HG02763 (cell line): ENCODE results near the gene TMCC3.
A peak's percentile ranks its signal among the peaks of the same experiment; 100 is the strongest.
"Not testable (repeated sequence)": the region's sequence is repeated elsewhere in the genome, so short reads cannot be mapped to it uniquely, and the experiment has no call there.

Experiments
- ATAC-seq: cut with Tn5 transposase; IDR thresholded peaks from one replicate; pipeline ENCODE4 v1.9.1; 2021; ENCODE audit warnings: mild to moderate bottlenecking, moderate library complexity; ENCODE audit not compliant: unreplicated experiment

Gene TMCC3, protein sequence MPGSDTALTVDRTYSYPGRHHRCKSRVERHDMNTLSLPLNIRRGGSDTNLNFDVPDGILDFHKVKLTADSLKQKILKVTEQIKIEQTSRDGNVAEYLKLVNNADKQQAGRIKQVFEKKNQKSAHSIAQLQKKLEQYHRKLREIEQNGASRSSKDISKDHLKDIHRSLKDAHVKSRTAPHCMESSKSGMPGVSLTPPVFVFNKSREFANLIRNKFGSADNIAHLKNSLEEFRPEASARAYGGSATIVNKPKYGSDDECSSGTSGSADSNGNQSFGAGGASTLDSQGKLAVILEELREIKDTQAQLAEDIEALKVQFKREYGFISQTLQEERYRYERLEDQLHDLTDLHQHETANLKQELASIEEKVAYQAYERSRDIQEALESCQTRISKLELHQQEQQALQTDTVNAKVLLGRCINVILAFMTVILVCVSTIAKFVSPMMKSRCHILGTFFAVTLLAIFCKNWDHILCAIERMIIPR

DNA sequence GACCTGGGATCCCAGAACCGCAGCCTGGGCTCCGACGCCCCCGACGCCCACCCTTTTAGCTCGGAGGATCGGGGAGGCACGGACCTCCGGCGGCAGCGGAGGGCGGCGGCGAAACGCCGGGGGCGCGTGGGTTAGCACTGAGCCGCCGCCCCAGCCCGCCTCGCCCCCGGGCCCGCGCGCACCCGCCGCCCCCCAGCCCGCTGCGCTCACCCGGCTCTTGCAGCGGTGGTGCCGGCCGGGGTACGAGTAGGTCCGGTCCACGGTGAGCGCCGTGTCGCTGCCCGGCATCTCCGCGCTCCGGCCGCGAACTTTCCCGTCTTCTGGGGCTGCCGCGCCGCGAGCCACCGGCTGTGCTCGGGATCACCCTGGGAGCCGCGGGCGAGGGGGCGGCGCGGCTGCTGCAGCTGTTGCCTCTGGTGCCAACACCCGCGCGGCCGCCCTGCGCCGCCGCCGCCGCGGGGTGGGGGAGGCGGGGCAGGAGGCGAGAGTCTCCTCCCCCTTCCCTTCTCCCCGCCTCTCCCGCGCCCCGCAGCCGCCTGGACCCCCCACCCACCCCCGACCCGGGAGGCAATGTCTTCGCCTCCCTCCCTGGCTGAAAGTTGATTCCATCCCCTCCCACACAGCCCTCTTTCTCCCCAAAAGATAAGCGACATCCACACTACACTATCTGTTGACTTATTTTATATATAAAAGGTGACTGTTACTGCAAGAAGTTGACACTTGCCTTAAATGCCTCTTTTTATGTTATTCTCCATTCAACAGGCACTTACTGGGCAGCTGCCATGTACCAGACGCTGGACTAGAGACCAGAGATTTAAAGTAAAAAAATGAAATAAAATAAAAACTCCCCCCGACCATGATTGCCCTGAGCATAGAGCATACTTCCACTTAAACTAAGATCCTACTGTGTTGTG is at the start of gene TMCC3:
Gene TMCC3 (minus strand): TSS at position 415 of the 914 bp plus-strand sequence. CDS start 127 bp downstream, at position 288.
- ATAC-seq = peak; percentile 62

DNA sequence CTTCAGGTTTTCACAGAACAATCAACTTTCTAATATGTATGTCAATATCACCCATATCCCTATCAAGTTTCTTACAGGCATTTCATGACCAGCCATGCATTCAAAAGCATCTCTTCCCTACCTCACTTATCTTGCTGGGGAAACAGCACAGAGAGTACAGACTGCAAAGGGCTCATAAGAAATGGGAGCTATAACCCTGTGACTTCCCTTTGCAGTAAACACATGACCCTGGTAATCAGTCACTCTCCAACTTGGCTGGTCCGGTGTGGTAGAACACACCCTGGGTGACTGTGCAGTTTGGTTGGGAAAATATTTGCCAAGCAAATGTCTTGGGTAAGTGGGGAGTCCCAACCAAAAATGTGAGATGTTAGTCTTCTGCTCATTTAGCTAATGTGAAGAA is 49.4 kb upstream of the TMCC3 start:
- ATAC-seq = no peak

DNA sequence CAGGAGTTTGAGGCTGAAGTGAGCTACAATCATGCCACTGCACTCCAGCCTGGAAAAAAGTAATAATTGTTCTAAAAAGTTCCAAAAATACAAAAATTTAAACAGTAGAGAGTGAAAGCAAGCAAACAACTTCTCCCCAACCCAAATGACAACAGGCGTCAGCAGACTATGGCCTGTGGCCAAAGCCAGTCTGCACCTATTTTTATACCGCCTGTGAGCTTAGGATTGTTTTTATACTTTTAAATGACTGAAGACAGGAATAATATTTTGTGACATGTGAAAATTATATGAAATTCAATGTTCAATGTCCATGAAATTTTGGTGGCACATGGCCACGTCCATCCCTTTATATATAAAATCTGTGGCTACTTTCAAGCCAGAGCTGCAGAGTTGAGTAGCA is 48.2 kb upstream of the TMCC3 start:
- no peak for ATAC-seq

DNA sequence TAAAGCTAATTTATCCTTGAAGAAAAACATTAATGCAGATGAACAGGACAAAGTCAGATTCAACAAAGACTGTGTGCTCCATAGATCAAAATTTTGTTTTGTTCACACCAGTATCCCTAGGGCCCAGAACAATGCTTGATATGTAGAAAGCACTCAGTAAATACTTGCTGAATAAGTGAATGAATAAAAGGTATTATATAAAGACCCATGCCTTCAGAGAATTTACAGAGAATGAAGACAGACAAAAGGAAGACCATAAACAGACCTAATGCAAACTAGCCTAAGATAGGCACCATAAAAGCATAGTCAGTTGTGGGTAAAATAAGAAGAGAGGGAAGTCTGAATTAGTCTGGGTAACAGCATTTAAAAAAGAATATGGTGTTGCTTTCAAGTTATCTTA is 47.3 kb upstream of the TMCC3 start:
- no peak for ATAC-seq

DNA sequence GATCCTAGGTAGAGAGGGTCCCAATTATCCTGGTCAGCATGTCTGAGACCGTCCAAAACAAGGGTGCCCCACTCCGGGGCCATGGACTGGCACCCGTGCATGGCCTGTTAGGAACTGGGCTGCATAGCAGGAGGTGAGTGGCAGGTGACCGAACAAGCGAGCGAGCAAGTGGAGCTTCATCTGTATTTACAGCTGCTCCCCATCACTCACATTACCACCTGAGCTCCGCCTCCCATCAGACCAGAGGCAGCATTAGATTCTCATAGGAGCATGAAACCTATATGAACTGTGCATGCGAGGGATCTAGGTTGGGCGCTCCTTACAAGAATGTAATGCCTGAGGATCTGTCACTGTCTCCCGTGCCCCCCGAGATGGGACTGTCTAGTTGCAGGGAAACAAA is 44.4 kb upstream of the TMCC3 start:
- ATAC-seq = no peak

DNA sequence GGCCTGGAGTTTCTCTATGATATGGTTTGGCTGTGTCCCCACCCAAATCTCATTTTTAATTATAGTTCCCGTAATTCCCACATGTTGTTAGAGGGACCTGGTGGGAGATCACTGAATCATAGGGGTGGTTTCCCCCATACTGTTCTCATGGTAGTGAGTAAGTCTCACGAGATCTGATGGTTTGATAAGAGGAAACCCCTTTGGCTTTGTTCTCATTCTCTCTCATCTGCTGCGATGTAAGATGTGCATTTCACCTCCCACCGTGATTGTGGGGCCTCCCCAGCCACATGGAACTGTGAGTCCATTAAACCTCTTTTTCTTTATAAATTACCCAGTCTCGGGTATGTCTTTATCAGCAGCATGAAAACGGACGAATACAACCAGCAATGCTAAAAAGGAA is 42.5 kb upstream of the TMCC3 start:
- ATAC-seq = not testable (repeated sequence)

DNA sequence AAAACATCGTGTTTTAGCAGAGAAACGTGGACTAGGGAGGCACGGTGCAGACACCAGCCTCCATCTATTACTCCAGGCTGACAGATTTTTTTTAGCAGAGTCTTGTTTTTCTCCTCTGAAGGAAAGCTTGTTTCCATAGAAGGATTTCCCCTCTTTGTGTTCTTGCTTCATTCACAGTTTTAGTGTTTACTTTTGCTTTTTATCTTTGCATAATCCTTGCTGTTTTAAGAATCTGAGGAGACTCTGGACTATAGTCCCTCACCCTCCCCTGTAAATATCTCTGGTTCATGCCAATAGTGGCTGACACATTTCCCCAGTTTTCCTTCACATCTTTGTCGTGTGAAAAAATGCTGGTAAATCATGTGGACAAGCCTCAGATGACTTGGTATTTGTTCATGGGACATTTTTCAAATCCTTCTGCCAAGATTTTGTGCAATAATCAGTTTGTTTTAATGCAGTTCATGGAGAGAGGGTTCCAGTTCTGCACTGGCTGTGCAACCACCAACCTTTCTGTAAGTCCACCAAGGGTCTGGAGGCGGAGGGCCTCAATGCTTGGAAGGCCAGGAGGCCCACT is 39.9 kb upstream of the TMCC3 start:
- no peak for ATAC-seq

DNA sequence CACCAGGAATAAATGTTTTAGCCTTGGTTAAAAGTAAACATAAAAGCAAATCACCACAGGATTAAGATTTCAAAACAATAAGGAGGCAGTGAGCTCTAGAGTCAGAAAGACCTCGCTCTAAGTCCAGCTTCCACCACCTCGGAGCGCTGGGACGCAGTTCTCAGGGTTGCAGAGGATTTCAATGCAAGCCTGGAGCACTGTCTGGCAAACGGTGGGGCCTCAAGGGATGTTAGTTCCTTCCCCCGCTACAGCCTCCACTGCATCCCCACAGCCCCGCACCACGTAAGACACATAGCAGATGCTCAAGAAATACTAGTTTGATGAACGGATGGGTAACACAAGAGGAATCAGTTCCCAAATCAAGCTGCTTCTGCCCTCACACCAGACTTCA is 39.3 kb upstream of the TMCC3 start:
- no peak for ATAC-seq

DNA sequence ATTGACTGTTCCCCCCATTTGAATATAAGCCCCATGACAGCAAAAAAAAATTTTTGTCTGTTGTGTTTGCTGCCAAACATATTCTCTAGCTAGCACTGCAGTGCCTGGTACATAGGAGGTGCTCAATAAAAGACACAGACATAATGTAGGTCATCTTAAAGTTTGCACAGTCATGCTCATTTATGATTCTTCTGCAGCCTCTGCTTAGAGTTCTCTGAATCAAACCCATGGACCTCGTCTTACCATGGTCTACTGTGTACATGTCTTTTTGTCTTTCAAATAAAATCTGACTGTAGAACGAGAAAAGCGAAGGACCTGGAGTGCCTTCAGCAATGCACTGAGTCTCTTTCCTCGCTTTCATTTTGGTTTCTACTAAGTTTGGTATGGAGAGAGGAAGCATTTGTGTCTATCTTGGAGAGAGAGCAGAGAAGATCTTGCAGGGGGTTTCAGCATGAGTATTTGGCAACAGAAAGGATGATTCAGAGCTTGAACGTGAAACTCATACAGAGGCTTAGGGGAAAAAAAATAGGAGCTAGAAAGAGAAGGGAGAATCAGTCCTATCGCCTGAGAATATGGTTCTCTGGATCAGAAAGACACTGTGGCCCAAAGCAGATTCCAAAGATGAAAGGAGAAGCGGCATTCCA is 38.8 kb upstream of the TMCC3 start:
- ATAC-seq = no peak

DNA sequence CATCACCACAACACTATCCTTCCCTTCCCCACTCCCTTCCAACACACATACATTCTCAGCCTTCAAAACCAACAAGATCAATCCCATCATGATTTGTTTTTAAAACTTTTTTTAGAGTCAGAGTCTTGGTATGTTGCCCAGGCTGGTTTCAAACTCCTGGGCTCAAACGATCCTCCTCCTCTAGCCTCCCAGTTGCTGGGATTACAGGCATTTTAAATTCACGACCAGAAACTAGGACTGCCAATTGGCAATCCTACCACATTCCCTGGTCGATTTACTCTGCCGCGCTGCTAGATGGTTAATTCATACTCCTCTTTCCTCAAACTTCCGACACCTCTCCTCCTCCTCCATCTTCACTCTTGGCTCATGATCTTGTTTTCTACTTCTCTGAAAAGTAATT is 37.5 kb upstream of the TMCC3 start:
- ATAC-seq = no peak

DNA sequence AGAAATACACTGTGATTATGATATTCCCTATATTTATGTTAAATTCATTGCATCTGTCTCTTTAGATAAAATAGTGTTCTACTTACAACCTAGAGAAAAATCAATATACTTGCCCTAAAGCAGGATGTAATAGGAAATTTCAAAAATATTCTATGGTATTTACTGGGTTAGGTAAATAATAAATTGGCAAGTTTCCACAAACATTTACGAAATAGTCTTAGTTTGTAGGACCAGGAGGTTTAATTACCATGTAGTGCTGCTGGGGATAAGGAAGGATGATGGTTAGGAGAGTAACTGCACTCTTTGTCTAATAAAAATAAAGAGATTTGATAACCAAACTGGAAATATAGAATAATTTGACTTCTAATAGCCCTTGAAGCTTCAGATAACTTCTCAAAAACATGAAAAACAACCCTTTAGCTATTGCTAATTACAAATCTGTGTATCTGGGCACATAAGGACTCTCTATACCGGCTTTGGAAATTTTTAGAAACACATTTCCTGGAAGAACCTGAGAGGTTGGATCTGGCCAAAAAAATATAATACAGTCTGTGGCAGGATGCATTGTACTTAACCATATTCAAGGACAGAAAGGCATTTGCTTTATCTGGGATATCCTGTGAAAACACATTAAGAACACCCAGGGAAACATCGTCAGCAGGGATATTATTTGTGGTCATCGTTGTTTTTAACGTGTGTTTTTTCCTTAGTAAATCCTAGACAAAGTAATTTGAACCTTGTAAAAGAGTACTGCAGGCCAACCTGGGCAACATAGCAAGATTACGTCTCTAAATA is 36.7 kb upstream of the TMCC3 start:
- ATAC-seq = no peak

DNA sequence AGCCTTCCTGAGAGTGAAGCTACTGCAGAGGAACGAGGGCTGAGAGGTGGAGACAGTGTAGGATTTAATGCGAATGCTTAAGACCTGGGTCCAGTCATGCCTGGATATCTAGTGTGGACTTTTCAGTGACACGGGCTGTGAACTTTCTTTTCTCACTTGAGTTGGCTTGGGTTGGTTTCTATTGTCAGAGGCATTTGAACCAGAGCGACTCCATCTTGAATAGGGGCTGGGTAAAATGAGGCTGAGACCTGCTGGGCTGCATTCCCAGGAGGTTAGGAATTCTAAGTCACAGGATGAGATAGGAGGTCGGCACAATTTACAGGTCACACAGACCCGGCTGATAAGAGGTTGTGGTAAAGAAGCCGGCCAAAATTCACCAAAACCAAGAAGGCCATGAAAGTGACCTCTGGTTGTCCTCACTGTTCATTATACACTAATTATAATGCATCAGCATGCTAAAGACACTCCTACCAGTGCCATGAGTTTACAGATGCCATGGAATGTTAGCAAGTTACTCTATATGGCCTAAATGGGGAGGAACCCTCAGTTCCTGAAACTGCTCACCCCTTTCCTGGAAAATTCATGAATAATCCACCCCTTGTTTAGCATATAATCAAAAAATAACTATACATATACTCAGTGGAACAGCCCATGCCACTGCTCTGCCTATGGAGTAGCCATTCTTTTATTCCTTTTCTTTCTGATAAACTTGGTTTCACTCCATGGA is 34.2 kb upstream of the TMCC3 start:
- no peak for ATAC-seq

DNA sequence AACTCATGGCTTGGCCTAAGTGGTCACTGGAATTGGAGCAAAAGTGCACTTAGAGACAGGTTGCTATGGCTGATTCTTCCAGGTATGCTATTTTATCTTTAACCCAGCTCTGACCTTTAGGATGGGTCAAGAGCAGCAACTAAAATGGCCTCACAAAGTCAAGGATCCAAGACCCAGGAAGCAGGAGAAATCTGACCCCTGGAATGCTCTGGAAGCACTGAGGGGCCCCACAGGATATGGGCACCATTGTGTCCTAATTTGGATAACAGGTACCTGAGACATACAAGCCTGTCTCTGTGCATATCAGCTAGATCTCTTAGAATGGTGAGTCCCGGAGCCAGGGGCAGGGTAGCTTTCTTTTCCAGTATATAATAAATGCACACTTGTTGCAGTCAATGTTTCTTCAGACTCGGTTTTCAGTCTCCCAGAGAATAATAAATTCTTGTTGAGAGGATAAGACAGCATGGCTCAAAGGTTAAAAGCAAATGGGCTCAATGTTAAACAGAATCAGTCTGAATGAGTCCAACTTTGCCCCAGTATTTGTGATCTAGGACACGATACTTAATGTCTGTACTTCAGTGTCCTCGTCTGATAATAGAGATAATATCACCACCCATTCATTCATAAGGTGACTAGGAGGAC is 29.3 kb upstream of the TMCC3 start:
- no peak for ATAC-seq

DNA sequence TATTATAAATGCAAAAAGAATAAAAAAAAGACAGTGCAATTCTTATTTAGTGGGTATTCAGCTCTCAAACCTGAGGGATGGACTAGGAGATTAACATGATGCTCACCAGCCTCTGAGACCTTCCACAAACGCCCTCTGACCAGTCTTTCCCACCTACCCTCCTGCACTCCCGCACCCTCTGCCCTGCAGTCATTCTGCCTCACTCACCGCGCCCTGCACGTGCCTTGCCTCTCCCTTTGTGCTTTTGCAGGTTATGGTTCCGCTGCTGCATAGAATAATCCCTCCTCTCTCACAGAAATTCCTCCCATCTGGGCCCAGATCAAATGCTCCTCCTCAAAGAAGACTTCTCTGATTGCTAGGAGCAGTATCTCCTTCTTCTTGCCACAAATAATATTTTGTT is 28.5 kb upstream of the TMCC3 start:
- ATAC-seq = no peak

DNA sequence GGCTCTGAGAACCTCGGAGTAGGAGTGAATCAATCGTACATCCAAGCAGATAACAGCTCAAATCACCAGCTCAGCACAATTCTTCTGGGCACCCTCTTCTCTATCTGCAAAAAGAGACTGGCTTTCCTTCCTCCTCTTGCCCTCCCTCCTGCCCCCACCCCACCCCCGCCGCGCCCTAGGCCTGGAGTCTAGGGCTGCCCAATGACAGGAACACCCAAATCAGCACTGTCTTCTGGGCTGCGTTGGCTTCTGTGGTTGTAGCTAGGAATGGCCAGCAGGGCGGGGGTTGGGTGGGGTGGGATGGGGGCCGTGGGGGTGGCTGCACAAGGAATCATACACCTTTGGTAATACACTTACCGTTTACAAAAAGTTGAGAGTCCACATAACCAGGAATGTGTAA is 28.0 kb upstream of the TMCC3 start:
- no peak for ATAC-seq

DNA sequence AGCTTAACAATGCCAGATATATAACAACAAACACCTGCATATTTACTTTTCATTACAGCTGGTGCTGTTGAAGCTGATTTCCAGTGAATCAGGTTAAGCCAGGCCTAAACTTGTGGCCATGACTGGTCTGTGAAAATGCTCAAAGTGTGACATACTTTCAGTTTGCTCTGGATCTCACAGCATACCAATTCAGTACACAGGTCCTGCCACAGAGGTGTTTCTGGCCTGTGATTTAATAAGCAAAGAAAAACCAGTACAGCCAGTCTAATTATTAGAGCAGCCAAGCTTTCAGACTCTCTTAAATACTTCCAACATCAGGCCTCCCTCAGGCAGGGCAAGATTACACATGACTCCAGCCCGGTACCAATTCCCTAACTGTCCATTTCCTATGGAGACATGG is 27.4 kb upstream of the TMCC3 start:
- ATAC-seq = no peak

DNA sequence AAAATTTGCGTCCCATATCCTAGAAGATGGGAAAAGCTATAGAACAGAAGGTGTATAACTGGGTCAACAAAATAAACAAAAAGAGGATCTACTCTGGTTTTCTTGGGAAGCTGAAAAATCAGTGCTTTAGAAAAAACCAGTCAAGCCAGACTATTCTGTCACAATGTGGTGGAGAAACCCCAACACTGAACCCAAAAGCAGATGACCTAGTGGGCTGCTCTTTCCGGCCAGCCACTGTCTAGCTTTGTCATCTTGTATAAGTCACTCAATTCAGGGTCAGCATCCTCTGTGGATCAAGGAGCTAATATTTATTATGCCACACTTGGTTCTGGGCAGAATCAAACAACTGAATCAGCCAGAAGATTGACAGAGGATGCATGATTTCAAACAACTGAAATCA is 26.6 kb upstream of the TMCC3 start:
- no peak for ATAC-seq

DNA sequence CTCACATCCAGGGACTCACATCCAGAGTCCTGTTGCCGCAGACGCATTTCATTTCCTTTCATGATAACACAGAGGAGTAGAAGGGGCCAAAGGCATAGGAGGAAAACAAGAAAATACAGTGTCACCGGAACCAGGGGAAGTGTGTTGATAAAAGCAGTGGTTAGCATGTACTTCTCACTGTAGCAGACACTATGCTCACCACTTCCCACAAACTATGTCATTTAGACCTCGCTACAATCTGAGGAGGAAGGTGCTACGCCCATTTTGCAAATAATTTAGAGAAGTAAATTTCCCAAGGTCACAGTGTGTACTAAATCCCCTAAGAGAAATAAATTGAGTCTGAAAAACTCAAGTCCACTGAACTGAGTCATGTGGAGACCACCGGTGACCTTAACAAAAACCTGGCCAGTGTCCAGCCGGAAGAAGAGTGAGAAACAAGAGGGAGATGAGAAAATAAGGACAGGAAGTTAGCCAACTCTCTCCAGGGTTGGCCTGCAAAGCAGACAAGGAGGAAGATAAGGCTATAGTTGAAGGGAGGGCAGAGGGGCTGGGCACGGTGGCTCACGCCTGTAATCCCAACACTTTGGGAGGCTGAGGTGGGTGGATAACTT is 25.8 kb upstream of the TMCC3 start:
- ATAC-seq = no peak

DNA sequence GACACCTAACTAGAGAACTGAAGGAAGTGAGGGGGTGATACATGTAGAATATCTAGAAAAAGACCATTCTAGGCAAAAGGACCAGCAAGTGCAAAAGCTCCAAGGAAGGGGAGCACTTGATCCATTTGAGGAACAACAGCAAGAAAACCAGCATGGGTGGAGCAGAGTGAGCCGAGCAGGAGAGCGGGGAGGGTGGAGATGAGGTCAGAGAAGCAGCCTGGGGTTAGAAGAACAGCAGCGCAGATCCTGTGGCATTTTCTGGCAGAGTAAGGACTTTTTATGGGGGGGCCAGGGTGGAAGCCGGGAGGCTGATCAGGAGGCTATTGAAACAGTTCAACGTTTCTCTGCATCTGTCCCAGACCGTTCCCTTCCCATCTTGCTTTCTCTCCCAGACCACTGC is 24.5 kb upstream of the TMCC3 start:
- no peak for ATAC-seq
